Mesothelial cell of epicardium (in vitro differentiated cells): ENCODE results near the gene SLC36A4. TPM values are rescaled to one million over a fixed set of nuclear protein-coding genes. Genes with fewer than 3 reads are reported as not detected.

Experiments used
- DNase-seq, 2 experiments: peaks; one replicate each; pipeline ENCODE4 v3.0.0; 2021; ENCODE audit warnings: low spot score in 2 of 2; ENCODE audit not compliant: unreplicated experiment in 2 of 2
- H3K27ac Mint-ChIP-seq: 2 replicates; pipeline ENCODE4 v1.8.0; 2021; ENCODE audit warnings: mixed read lengths
- H3K27me3 Mint-ChIP-seq: 2 replicates; pipeline ENCODE4 v1.8.0; 2021; ENCODE audit warnings: low read depth, mixed read lengths
- H3K36me3 Mint-ChIP-seq: 2 replicates; pipeline ENCODE4 v1.8.0; 2021; ENCODE audit warnings: mixed read lengths
- H3K4me1 Mint-ChIP-seq: 2 replicates; pipeline ENCODE4 v1.8.0; 2021; ENCODE audit warnings: mixed read lengths
- H3K4me3 Mint-ChIP-seq: 2 replicates; pipeline ENCODE4 v1.8.0; 2021; ENCODE audit warnings: mild to moderate bottlenecking, moderate library complexity, mixed read lengths
- H3K9me3 Mint-ChIP-seq: 2 replicates; pipeline ENCODE4 v1.8.0; 2021; ENCODE audit warnings: mixed read lengths
- CTCF ChIP-seq: fragments of 200-600 bp; sonication (generic); IDR thresholded peaks from one replicate; pipeline ENCODE4 v1.5.0; 2021; ENCODE audit warnings: antibody characterized with exemption; ENCODE audit not compliant: unreplicated experiment
- total RNA-seq: library from RNA; stranded (reverse); gene quantifications from 3 replicates; pipeline ENCODE4 v1.2.1, GENCODE V29; 2021

Gene SLC36A4
- total RNA-seq, 1 donor from 2014 or later: 25.3 TPM

DNA sequence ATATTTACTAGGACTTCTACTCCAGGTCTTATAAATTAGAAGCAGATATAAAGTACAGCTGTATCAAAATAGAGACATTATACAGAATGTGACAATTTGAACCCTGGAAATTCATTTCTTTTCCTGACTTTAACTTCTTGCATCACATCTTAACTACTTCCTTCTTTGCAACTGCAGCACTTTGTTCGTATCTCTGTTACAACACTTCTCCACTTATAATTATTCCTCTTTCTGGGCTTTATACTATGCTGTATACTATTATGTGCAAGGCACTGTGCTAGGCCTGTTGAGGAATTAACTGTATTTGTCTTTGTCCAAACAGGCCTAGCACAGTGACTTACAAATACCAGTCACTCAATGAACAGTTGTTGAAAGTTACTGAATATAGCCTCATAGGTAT lies 1.8 kb upstream of the SLC36A4 start:
- Mint-ChIP-seq H3K4me3 (no peak overlapping the region), H3K4me1 (peaks cover 7% of the 10 kb centered on the region), H3K36me3 (no peaks in the 10 kb centered on the region), H3K27ac (no peak overlapping the region), H3K9me3 (no peaks in the 10 kb centered on the region), H3K27me3 (no peaks in the 10 kb centered on the region)
- no peak for TF ChIP-seq CTCF
- no peak for DNase-seq

- no peaks in the 10 kb centered on the region for H3K36me3 Mint-ChIP-seq
- peak overlapping the region; percentile 70 for H3K27ac Mint-ChIP-seq
- TF ChIP-seq CTCF: no peak
- no peaks in the 10 kb centered on the region for H3K9me3 Mint-ChIP-seq
- peaks cover 7% of the 10 kb centered on the region for H3K4me1 Mint-ChIP-seq
- no peaks in the 10 kb centered on the region for H3K27me3 Mint-ChIP-seq
- peak overlapping the region; percentile 87 for H3K4me3 Mint-ChIP-seq
- DNase-seq: no peak
Measured at GRCh38 chr11:93198215-93198845, 539 bp upstream of the SLC36A4 start.

- Mint-ChIP-seq H3K36me3 (no peaks in the 10 kb centered on the region), H3K27me3 (no peaks in the 10 kb centered on the region), H3K27ac (peak overlapping the region; percentile 97), H3K4me1 (peaks cover 11% of the 10 kb centered on the region), H3K4me3 (peak overlapping the region; percentile 87), H3K9me3 (no peaks in the 10 kb centered on the region)
- DNase-seq: no peak
- TF ChIP-seq CTCF: peak; percentile 68
Measured at GRCh38 chr11:93196816-93197379, 893 bp downstream of the SLC36A4 start.

- Mint-ChIP-seq H3K4me3 (no peak overlapping the region), H3K4me1 (peaks cover 15% of the 10 kb centered on the region), H3K9me3 (no peaks in the 10 kb centered on the region), H3K36me3 (no peaks in the 10 kb centered on the region), H3K27me3 (no peaks in the 10 kb centered on the region), H3K27ac (no peak overlapping the region)
- no peak for DNase-seq
- TF ChIP-seq CTCF: no peak
Measured at GRCh38 chr11:93194673-93195291, 3.0 kb downstream of the SLC36A4 start.

GRCh38 chr11:93193731-93194130 lies 4.1 kb downstream of the SLC36A4 start:
- Mint-ChIP-seq H3K27me3 (no peaks in the 10 kb centered on the region), H3K27ac (no peak overlapping the region), H3K4me3 (no peak overlapping the region), H3K4me1 (peaks cover 15% of the 10 kb centered on the region), H3K9me3 (peaks cover 4% of the 10 kb centered on the region), H3K36me3 (peaks cover 4% of the 10 kb centered on the region)
- no peak for DNase-seq
- TF ChIP-seq CTCF: no peak
